GM12801 (cell line): ENCODE measurements around the gene DAGLB.

Source experiments
- TF ChIP-seq, protein P1 (sequence below): IDR thresholded peaks from one replicate; pipeline ENCODE4 v1.5.1; 2011; ENCODE audit warnings: control low read depth; ENCODE audit not compliant: insufficient read length; ENCODE audit errors: extremely low read depth

The DAGLB gene

DNA sequence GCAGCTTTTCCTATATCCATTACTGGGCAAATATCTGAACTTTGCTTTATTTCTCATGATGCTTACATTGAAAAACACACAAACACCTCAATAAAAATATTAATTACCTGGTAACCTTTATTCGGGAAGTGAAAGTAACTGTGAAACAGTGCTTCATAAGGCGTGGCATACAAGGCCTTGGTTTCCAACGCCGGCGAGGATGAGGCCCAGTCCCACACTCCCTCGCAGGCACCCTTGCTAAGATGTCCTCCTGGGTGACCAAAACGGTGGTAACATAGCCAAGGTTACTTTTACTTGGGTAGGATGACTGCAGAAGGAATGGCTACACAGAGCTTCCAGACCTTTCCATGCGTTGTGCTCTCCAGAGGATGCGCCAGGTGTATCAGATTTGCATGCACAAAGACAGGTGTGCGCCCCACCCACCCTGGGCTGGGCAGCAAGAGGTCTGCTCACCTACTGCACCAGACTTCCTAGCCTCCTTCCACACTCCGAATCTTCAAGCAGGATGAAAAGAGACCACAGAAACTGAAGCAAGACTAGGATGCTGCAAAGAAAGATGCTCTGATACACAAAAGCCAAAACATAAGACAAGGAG is 13.3 kb upstream of the DAGLB start:
- TF ChIP-seq, protein P1, sequence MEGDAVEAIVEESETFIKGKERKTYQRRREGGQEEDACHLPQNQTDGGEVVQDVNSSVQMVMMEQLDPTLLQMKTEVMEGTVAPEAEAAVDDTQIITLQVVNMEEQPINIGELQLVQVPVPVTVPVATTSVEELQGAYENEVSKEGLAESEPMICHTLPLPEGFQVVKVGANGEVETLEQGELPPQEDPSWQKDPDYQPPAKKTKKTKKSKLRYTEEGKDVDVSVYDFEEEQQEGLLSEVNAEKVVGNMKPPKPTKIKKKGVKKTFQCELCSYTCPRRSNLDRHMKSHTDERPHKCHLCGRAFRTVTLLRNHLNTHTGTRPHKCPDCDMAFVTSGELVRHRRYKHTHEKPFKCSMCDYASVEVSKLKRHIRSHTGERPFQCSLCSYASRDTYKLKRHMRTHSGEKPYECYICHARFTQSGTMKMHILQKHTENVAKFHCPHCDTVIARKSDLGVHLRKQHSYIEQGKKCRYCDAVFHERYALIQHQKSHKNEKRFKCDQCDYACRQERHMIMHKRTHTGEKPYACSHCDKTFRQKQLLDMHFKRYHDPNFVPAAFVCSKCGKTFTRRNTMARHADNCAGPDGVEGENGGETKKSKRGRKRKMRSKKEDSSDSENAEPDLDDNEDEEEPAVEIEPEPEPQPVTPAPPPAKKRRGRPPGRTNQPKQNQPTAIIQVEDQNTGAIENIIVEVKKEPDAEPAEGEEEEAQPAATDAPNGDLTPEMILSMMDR, result no peak

DNA sequence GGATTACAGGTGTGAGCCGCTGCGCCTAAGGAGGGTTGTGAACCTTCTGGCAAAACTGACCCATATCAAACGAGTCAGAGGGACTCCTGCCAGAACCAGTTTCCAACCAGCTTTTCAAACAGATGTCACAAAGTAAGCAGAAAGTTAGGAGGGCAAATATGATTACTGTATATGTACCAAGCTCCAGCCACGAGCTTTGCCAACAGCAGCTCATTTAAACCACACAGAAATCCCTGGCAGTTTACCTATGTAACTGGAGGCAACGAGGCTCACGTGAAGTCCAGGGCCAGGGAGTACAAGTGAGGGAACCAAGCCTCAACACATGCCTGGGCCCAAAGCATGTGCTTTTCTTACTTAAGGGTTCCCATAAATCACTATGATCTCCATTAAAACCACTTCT is 12.5 kb upstream of the DAGLB start:
- TF ChIP-seq, protein P1, result no peak

DNA sequence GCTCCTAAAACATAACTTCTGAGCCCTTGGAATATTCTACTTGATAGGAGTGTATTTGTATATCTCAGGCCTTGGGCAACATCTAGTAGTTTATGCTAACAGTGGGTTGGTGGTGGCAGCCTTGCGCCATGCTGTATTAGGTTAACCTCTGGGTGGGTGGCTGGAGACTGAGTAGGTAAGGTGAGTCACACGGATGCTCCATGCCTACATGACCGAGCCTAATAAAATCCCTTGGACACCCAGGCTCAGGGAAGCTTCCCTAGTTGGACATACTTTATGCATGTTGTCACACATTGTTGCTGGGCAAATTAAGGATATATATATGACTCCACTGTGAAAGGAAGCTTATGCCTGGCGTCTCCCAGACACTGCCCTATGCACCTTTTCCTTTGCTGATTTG is 6.0 kb upstream of the DAGLB start:
- TF ChIP-seq, protein P1, result no peak

DNA sequence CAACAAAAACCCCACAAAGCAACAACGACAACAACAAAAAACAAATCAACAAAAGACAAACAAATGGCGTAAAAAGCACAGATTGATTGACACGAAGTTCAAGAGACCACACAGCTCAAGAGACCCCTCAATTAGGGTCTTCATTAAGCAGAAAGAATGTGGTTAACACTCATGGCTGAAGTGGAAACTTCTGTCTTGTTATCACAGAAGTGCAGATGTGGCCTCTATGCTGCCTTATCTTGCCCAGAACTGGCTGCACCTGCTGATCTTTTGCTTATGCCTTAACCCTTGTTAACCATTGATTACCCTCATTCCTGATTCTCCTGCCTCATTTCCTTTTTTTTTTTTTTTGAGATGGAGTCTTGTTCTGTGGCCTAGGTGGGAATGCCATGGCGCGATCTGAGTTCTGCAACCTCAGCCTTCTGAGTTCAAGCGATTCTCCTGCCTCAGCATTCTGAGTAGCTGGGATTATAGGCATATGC is 3.5 kb upstream of the DAGLB start:
- TF ChIP-seq, protein P1, result no peak

DNA sequence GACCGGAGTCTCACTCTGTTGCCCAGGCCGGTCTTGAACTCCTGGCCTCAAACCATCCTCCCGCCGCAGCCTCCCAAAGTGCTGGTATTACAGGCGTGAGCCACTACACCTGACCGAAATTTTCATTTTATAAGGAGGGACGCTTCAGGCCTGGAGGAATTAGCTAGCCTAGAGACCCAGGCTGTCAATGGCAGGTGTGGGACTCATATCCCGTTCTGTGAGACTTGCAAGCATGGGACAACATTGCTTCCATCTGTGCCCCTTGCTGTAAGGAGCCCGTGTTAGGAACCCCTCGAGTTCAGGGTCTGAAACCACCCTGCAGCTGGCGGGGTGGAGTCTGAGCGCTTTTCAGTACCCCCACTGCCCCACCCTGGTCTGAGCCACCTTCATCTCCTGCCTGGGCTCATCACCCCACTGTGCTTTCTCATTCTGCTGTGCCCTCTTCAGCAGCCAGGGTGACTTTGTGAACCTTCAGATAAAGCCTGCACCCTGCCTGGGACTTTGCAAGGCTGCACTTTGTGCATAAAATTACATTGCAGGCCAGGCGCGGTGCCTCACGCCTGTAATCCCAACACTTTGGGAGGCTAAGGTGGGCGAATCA is 1.3 kb upstream of the DAGLB start:
- TF ChIP-seq, protein P1, result no peak

DNA sequence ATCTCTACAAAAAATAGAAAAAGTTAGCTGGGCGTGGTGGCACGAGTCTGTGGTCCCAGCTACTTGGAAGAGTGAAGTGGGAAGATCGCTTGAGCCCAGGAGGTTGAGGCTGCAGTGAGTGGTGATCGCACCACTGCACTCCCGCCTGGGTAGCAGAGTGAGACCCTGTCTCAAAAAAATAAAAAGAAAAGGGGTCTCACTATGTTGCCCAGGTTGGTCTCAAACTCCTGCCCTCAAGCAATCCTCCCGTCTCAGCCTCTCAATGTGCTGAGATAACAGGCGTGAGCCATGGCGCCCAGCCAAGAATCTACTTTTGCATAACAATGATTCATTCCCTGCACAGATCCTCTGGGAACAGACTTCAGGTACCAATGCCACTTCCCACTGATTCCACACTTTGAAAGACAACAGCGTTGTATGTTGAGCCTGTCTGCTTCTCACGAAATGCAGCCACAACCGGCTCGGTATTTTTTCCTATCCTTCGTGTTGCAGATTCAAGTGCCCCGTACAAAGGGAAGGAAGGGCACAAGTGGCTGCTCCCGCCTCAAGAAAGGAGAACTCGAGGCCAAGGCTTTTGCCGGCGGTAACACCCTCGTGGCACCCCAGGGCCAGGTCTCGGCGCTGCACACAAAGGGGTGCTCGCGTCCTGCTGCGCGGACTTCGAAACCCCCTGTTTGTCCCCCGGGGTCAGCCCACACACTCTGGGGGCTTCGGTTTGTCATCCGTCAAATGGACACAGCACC is 745 bp downstream of the DAGLB start:
- TF ChIP-seq, protein P1, result no peak

DNA sequence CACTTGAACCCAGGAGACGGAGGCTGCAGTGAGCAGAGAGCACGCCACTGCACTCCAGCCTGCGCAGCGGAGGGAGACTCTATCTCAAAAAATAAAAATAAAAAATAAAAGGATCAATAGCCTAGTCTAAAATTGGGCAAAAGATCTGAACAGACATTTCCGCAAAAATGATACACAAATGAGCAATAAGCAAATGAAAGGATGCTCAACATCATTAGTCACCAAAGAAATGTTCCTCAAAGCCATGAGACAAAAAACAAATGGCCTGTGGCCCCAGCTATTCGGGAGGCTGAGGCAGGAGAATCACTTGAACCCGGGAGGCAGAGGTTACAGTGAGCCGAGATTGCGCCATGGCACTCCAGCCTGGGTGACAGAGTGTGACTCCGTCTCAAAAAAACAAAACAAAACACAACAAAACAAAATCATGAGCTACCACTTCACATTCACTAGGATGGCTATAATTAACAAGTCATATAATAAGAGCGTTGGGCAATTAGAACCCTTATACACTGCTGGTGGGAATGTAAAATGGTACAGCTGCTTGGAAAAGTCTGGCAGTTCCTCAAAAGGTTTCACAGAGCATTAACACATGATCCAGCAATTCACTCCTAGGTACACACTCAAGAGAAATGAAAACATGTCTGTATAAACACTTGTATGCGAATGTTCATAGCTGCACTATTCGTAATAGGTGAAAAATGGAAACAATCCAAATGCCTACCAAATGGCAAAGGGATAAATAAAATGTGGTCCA is 3.1 kb downstream of the DAGLB start:
- TF ChIP-seq, protein P1, result no peak
